GM12878 (cell line): ENCODE data around the gene PGK2.

Experiments used
- CTCF ChIP-seq, 3 experiments: IDR thresholded peaks in 2 of 3; conservative IDR thresholded peaks in 1 of 3; 2 replicates each; pipeline ENCODE4 v1.5.1; 2011; ENCODE audit warnings: low read depth in 3 of 3, low read length in 3 of 3, mild to moderate bottlenecking in 3 of 3, control low read depth in 2 of 3, moderate library complexity in 2 of 3, inconsistent platforms in 1 of 3, mixed read lengths in 1 of 3; ENCODE audit not compliant: control insufficient read depth in 2 of 3, insufficient read depth in 1 of 3; ENCODE audit errors: extremely low read depth in 1 of 3
- EP300 ChIP-seq, 2 experiments: fragments of 150-350 bp in 1 of 2; IDR thresholded peaks; 2 replicates each; pipeline ENCODE4 v1.6.1; 2011 to 2012; ENCODE audit warnings: low read depth in 2 of 2, low read length in 2 of 2, borderline replicate concordance in 1 of 2, improper control_type of control experiment in 1 of 2, inconsistent platforms in 1 of 2; ENCODE audit not compliant: control insufficient read depth in 1 of 2
- POLR2AphosphoS5 ChIP-seq: IDR thresholded peaks from 2 replicates; pipeline ENCODE4 v1.6.1; 2011; ENCODE audit warnings: mild to moderate bottlenecking, low read length, inconsistent platforms
- ZBTB11 ChIP-seq: fragments of 450-650 bp; formaldehyde crosslinking; IDR thresholded peaks from 2 replicates; pipeline ENCODE4 v1.5.0; 2022; ENCODE audit warnings: mild to moderate bottlenecking, missing genetic modification characterization

GRCh38 chr6:49784272-49784671, 2.8 kb downstream of the PGK2 start:
- TF ChIP-seq CTCF (IDR thresholded peaks at IDR 0.05 in 2 of 3, conservative IDR thresholded peaks at IDR 0.05 in 1 of 3; ENCODE audit: control insufficient read depth in 2 of 3, extremely low read depth in 1 of 3, insufficient read depth in 1 of 3, low read depth in 3 of 3, low read length in 3 of 3) (no peak), ZBTB11 (CRISPR knock-in tag) (no peak), POLR2AphosphoS5 (no peak), EP300 (IDR thresholded peaks at IDR 0.05; ENCODE audit: borderline replicate concordance in 1 of 2, control insufficient read depth in 1 of 2, low read depth in 2 of 2, low read length in 2 of 2) (no peak)
